CMK (cell line): ENCODE data around the gene MFAP4.
A peak's percentile ranks its signal among the peaks of the same experiment; 100 is the strongest.

Experiments
- DNase-seq: peaks from one replicate; pipeline ENCODE4 v3.0.0-alpha.2; 2010; ENCODE audit warnings: low read depth

The MFAP4 gene

GRCh38 chr17:19348081-19348650 is 38.8 kb downstream of the MFAP4 start:
- DNase-seq, result no peak

- DNase-seq, result no peak
Observed at GRCh38 chr17:19347323-19348080, 39.5 kb downstream of the MFAP4 start.

- DNase-seq, result no peak
Observed at GRCh38 chr17:19346351-19347255, 40.4 kb downstream of the MFAP4 start.

- no peak for DNase-seq
Observed at GRCh38 chr17:19345486-19346350, 41.3 kb downstream of the MFAP4 start.

GRCh38 chr17:19345067-19345460 is 41.9 kb downstream of the MFAP4 start:
- no peak for DNase-seq

GRCh38 chr17:19344311-19345066 is 42.5 kb downstream of the MFAP4 start:
- no peak for DNase-seq

- no peak for DNase-seq
Observed at GRCh38 chr17:19343671-19344151, 43.3 kb downstream of the MFAP4 start.

GRCh38 chr17:19343256-19343630 is 43.7 kb downstream of the MFAP4 start:
- DNase-seq, result no peak

- DNase-seq, result no peak
Observed at GRCh38 chr17:19342611-19343255, 44.3 kb downstream of the MFAP4 start.

- no peak for DNase-seq
Observed at GRCh38 chr17:19341641-19342610, 45.1 kb downstream of the MFAP4 start.

GRCh38 chr17:19341211-19341631 is 45.8 kb downstream of the MFAP4 start:
- no peak for DNase-seq

GRCh38 chr17:19339341-19339815 is 47.6 kb downstream of the MFAP4 start:
- DNase-seq, result no peak

- DNase-seq, result peak; percentile 27
Observed at GRCh38 chr17:19338031-19338990, 48.7 kb downstream of the MFAP4 start.

GRCh38 chr17:19337712-19338023 is 49.3 kb downstream of the MFAP4 start:
- no peak for DNase-seq

- no peak for DNase-seq
Observed at GRCh38 chr17:19336938-19337711, 49.9 kb downstream of the MFAP4 start.

GRCh38 chr17:19335951-19336631 is 50.9 kb downstream of the MFAP4 start:
- no peak for DNase-seq

- DNase-seq, result no peak
Observed at GRCh38 chr17:19334331-19334730, 52.7 kb downstream of the MFAP4 start.
